ENCODE data around the gene DNMBP. TPM values are rescaled to one million over a fixed set of nuclear protein-coding genes. Genes with fewer than 3 reads are reported as not detected.

Gene DNMBP, protein sequence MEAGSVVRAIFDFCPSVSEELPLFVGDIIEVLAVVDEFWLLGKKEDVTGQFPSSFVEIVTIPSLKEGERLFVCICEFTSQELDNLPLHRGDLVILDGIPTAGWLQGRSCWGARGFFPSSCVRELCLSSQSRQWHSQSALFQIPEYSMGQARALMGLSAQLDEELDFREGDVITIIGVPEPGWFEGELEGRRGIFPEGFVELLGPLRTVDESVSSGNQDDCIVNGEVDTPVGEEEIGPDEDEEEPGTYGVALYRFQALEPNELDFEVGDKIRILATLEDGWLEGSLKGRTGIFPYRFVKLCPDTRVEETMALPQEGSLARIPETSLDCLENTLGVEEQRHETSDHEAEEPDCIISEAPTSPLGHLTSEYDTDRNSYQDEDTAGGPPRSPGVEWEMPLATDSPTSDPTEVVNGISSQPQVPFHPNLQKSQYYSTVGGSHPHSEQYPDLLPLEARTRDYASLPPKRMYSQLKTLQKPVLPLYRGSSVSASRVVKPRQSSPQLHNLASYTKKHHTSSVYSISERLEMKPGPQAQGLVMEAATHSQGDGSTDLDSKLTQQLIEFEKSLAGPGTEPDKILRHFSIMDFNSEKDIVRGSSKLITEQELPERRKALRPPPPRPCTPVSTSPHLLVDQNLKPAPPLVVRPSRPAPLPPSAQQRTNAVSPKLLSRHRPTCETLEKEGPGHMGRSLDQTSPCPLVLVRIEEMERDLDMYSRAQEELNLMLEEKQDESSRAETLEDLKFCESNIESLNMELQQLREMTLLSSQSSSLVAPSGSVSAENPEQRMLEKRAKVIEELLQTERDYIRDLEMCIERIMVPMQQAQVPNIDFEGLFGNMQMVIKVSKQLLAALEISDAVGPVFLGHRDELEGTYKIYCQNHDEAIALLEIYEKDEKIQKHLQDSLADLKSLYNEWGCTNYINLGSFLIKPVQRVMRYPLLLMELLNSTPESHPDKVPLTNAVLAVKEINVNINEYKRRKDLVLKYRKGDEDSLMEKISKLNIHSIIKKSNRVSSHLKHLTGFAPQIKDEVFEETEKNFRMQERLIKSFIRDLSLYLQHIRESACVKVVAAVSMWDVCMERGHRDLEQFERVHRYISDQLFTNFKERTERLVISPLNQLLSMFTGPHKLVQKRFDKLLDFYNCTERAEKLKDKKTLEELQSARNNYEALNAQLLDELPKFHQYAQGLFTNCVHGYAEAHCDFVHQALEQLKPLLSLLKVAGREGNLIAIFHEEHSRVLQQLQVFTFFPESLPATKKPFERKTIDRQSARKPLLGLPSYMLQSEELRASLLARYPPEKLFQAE (N-terminal part only)
- 12.1 TPM for polyA plus RNA-seq (2012; ENCODE audit: missing spikeins)

- TF ChIP-seq TAF1 (IDR thresholded peaks at IDR 0.05; ENCODE audit: borderline replicate concordance, low read depth, low read length) (no peak), POLR2A (IDR thresholded peaks at IDR 0.05; ENCODE audit: low read depth, low read length) (peak; percentile 58; the same call in 1 of the 2 replicates), POLR2AphosphoS5 (IDR thresholded peaks at IDR 0.05; ENCODE audit: low read depth, low read length) (no peak)
- peak; percentile 88 for DNase-seq (ENCODE audit: insufficient read length)
- peak; percentile 83 for FAIRE-seq
These were observed at the start of gene DNMBP for GRCh38 chr10:100009793-100010676. Gene DNMBP (minus strand): TSS chr10:100009947. CDS start chr10:99972124, 37,823 bp downstream.

DNA sequence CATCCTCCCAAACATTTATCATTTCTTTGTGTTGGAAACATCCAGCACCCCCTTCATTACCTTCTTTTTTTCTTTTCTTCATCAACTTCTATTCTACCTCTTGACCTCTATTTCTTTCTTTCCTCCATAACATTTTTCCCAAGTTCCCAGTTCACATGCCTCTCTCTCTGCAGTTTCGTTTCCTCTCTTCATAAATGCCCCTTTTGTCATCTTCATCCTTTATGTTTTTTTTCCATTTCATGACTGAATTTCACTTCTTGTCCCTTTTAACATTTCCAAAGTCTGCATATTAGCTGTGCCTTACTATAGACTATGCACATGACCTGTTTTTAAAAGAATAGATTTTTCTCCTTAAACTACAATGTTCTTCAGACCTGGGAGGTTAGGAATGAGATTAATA, 48.2 kb upstream of the DNMBP start:
- FAIRE-seq (no peak), DNase-seq (ENCODE audit: insufficient read length) (no peak)
- TF ChIP-seq POLR2A (IDR thresholded peaks at IDR 0.05; ENCODE audit: low read depth, low read length) (no peak), TAF1 (IDR thresholded peaks at IDR 0.05; ENCODE audit: borderline replicate concordance, low read depth, low read length) (no peak), POLR2AphosphoS5 (IDR thresholded peaks at IDR 0.05; ENCODE audit: low read depth, low read length) (no peak)

GRCh38 chr10:100053686-100054460, 44.1 kb upstream of the DNMBP start:
- no peak for FAIRE-seq

DNA sequence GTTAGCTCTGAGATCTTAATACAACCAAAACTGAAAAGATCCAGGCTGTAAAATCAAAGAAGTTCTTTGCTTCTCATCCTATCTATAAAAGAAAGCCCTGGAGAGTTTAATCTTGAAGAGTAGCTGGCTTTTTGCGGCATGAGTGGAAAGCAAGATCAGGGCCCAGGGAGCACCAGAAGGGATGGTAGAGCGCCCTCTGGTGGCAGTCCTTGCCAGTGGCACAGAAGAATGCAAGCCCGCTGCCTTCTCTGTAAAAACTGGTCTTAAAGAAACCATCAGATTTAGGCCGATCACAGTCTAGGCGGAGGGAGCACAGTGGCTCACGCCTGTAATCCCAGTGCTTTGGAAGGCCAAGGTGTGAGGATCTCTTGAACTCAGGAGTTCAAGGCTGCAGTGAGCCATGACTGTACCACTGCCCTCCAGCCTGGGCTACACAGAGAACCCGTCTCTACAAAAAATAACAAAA, 36.3 kb upstream of the DNMBP start:
- peak; percentile 92 for FAIRE-seq
- peak; percentile 40 for DNase-seq (ENCODE audit: insufficient read length)

More at GRCh38 chr10:100053686-100054460, 44.1 kb upstream of the DNMBP start:
- no peak for TF ChIP-seq TAF1 (IDR thresholded peaks at IDR 0.05; ENCODE audit: borderline replicate concordance, low read depth, low read length)
- TF ChIP-seq POLR2AphosphoS5 (IDR thresholded peaks at IDR 0.05; ENCODE audit: low read depth, low read length), result no peak
- no peak for TF ChIP-seq POLR2A (IDR thresholded peaks at IDR 0.05; ENCODE audit: low read depth, low read length)
- DNase-seq (ENCODE audit: insufficient read length), result no peak

DNA sequence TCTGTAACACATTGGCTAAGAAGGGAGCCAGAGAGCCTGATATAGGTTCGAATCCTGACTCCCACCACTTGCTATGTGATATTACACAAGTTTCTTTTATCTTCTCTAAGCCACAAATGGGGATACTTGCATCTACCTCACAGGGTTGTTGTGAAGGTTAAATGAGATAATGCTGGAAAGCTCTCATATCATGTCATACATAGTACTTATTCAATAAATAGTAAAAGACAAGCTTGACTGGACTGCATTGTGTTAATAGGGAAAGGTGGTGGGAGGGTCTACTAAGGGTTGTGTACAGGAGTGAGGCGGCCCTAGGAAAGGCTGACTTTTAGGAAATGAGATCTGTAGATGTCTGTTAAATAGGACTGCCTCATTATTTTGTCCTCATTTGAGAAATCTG, 35.8 kb upstream of the DNMBP start:
- no peak for FAIRE-seq
- no peak for DNase-seq (ENCODE audit: insufficient read length)
- TF ChIP-seq POLR2AphosphoS5 (IDR thresholded peaks at IDR 0.05; ENCODE audit: low read depth, low read length), result no peak
- TF ChIP-seq TAF1 (IDR thresholded peaks at IDR 0.05; ENCODE audit: borderline replicate concordance, low read depth, low read length), result no peak
- no peak for TF ChIP-seq POLR2A (IDR thresholded peaks at IDR 0.05; ENCODE audit: low read depth, low read length)

More for the DNA sequence above, 36.3 kb upstream of the DNMBP start:
- no peak for TF ChIP-seq POLR2A (IDR thresholded peaks at IDR 0.05; ENCODE audit: low read depth, low read length)
- no peak for TF ChIP-seq TAF1 (IDR thresholded peaks at IDR 0.05; ENCODE audit: borderline replicate concordance, low read depth, low read length)
- no peak for TF ChIP-seq POLR2AphosphoS5 (IDR thresholded peaks at IDR 0.05; ENCODE audit: low read depth, low read length)

DNA sequence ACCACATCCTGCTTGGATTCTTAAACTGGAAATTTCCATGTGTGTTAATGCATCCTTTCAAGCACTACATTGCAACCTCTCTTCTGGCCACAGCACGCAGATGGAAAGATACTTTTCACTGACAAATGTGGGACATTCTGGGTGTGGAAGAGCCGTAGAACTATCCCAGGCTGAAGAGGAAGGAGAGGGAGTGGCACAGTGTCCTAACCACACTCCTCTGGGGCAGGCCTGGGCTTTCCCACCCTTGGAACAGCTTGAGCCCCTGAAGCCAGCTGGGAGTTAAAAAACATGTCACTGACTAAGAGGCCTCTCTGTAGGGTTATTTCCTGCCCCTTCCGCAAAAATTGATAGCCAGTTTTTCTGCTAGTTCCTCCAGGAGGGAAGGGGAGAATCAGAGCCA, 34.0 kb upstream of the DNMBP start:
- DNase-seq (ENCODE audit: insufficient read length), result no peak
- no peak for FAIRE-seq
- TF ChIP-seq POLR2A (IDR thresholded peaks at IDR 0.05; ENCODE audit: low read depth, low read length) (no peak), POLR2AphosphoS5 (IDR thresholded peaks at IDR 0.05; ENCODE audit: low read depth, low read length) (no peak), TAF1 (IDR thresholded peaks at IDR 0.05; ENCODE audit: borderline replicate concordance, low read depth, low read length) (no peak)

DNA sequence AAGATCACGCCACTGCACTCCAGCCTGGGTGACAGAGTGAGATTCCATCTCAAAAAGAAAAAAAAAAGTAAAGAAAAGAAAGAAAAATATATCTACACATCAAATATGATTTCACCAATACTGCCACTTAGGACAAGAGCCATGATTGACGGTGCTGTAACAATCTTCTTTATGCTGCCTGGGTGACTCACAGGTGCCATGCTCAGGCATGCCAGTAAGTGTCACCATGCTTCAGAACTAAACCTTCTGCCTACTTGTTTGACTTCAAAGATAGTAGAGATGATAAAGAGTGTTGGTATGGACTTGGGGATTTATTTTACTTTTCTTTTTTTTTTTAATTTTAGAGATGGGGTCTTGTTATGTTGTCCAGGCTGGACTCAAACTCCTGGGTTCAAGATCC, 33.6 kb upstream of the DNMBP start:
- DNase-seq (ENCODE audit: insufficient read length) (no peak), FAIRE-seq (no peak)
- TF ChIP-seq TAF1 (IDR thresholded peaks at IDR 0.05; ENCODE audit: borderline replicate concordance, low read depth, low read length) (no peak), POLR2A (IDR thresholded peaks at IDR 0.05; ENCODE audit: low read depth, low read length) (no peak), POLR2AphosphoS5 (IDR thresholded peaks at IDR 0.05; ENCODE audit: low read depth, low read length) (no peak)

DNA sequence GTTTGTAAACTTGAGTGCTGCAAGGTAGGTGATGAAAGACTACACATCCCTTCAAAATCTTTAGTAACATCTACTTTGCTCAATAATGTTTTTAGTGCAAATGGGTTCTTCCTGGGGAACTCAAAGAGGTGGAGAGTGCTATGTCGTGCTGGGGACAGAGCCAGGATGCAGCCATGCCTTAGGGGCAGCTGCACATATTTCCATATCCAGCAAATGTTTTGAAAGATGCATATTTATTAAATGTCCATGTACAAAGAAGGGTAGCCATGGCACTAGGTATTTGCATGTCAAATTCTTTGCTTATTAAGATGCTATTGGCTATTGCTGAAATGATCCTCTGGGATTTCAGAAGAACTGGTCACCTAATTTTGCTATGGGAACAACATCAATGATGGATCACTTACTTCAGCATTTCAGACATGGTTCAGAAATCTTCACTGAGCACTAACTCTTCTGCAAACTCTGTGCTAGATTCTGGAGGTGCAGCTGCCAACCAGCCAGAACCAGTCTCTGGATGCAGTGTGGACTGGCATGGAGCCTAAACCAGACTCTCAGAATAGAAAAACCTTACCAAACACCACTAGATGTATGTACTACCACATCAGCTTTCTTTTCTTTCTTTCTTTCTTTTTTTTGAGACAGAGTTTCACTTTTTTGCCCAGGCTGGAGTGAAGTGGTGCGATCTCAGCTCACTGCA, 31.7 kb upstream of the DNMBP start:
- FAIRE-seq, result no peak

DNA sequence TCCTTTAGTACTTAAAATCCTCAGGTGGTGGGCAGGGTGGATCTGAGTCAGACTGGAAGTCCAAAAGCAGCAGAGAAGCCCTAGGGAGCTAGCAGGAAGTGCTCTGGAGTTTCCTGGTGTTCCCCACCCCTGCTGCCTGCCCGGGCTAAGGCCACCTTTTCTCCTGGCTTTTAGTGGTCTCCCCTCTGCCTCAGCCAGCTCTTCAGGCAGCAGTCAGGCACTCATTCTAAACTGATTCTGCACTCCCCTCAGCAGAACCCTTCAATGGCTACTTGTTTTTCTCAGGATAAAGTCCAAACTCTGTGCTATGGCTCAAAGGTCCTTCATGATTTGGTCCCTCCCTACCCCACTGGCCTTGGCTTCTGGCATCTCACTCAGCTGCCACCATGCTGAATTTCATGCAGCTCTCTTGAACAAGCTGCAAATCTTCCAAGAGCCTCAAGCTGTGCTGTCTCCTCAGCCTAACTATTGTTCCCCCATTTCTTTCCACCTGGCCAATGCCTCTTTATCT, 28.9 kb upstream of the DNMBP start:
- FAIRE-seq (no peak), DNase-seq (ENCODE audit: insufficient read length) (no peak)
- TF ChIP-seq TAF1 (IDR thresholded peaks at IDR 0.05; ENCODE audit: borderline replicate concordance, low read depth, low read length) (no peak), POLR2A (IDR thresholded peaks at IDR 0.05; ENCODE audit: low read depth, low read length) (no peak), POLR2AphosphoS5 (IDR thresholded peaks at IDR 0.05; ENCODE audit: low read depth, low read length) (no peak)

More for the DNA sequence above, 31.7 kb upstream of the DNMBP start:
- no peak for DNase-seq (ENCODE audit: insufficient read length)
- TF ChIP-seq POLR2A (IDR thresholded peaks at IDR 0.05; ENCODE audit: low read depth, low read length), result no peak
- no peak for TF ChIP-seq POLR2AphosphoS5 (IDR thresholded peaks at IDR 0.05; ENCODE audit: low read depth, low read length)
